ENCODE data around the gene ABHD4. TPM values are rescaled to one million over a fixed set of nuclear protein-coding genes. Genes with fewer than 3 reads are reported as not detected.

The ABHD4 gene
- 30.6 and 36.6 TPM in 2 replicates for total RNA-seq

GRCh38 chr14:22598099-22598895 is at the start of gene ABHD4:
ABHD4 (plus strand) TSS chr14:22598300; CDS start chr14:22598307, 7 bp downstream.

GRCh38 chr14:22589096-22589839 is 8.8 kb upstream of the ABHD4 start, which contains the start of gene DAD1:
DAD1 (minus strand) TSS chr14:22589224; CDS start chr14:22589157, 67 bp downstream.

GRCh38 chr14:22644305-22644635 is 46.2 kb downstream of the ABHD4 start, which contains the start of gene OR6J1:
OR6J1 (minus strand) TSS chr14:22644352; CDS start chr14:22634811, 9,541 bp downstream.

Other genes starting within 250 kb of the ABHD4 start
- 305 and 347 TPM in 2 replicates for gene DAD1, start 9.1 kb upstream of the ABHD4 start, total RNA-seq
- not detected in 2 replicates for gene OR6J1, start 46.1 kb downstream of the ABHD4 start, total RNA-seq
- gene OXA1L, start 168.4 kb downstream of the ABHD4 start, total RNA-seq = 60.4 and 72.4 TPM in 2 replicates
- 4.9 and 6.1 TPM in 2 replicates for gene SLC7A7, start 217.1 kb downstream of the ABHD4 start, total RNA-seq
- gene MRPL52, start 231.6 kb downstream of the ABHD4 start, total RNA-seq = 24.6 and 26.2 TPM in 2 replicates
- gene MMP14, start 238.3 kb downstream of the ABHD4 start, total RNA-seq = 336 and 393 TPM in 2 replicates